GM08714 (cell line): Measurements from ENCODE around the gene SLC4A5.
"Not testable (repeated sequence)": the region's sequence is repeated elsewhere in the genome, so short reads cannot be mapped to it uniquely, and the experiment has no call there.

Source experiments
- H3K4me3 ChIP-seq: fragments of 200-500 bp; sonication (Bioruptor generic); 2 replicates; pipeline ENCODE4 v1.5.1; 2014; ENCODE audit warnings: mild to moderate bottlenecking, low read length, inconsistent platforms
- ZNF274 ChIP-seq: IDR thresholded peaks from 2 replicates; pipeline ENCODE4 v1.6.1; 2012; ENCODE audit warnings: mild to moderate bottlenecking, low read depth, low read length

The SLC4A5 gene

GRCh38 chr2:74253306-74253970, 89.8 kb downstream of the SLC4A5 start:
- H3K4me3 ChIP-seq, result no peak overlapping the region
- TF ChIP-seq ZNF274, result no peak

GRCh38 chr2:74252862-74253261, 90.4 kb downstream of the SLC4A5 start:
- no peak overlapping the region for H3K4me3 ChIP-seq
- TF ChIP-seq ZNF274, result no peak

GRCh38 chr2:74252036-74252435, 91.2 kb downstream of the SLC4A5 start:
- TF ChIP-seq ZNF274, result no peak
- no peak overlapping the region for H3K4me3 ChIP-seq

- no peak for TF ChIP-seq ZNF274
- no peak overlapping the region for H3K4me3 ChIP-seq
Observed at GRCh38 chr2:74250189-74250631, 93.0 kb downstream of the SLC4A5 start.

DNA sequence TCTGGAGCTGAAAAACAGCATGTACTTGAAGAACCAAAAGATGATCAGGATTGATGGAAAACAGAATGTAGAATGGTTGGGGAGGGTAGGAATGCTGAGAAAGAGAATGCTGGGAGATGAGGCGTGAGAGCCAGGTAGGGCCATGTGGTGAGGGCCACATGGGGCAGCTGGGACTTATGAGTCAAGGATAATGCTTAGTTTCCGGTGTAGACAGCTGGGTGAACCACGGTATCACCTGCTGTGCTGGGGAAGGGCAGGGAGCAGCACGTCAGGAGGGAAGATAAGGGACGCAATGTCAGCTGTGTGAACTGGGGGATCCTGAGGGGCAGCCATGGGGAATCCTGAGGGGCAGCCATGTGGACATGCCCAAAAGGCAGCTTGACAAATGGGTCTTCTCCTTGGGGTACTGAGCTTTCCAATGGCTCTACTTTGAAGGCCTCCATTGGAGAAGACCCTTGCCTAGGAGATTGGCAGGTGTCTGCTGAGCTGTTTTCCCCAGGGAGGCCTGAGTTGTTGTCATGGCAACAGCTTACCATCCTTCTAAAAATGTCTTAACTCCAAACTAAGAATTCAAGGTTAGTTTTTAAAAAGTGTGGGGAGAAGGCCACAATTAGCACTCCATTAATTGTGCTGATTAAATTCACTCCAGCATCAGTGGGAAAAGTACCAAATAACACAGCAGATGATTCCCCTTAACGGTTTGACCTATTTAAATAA, 93.7 kb downstream of the SLC4A5 start:
- no peak overlapping the region for H3K4me3 ChIP-seq
- no peak for TF ChIP-seq ZNF274

DNA sequence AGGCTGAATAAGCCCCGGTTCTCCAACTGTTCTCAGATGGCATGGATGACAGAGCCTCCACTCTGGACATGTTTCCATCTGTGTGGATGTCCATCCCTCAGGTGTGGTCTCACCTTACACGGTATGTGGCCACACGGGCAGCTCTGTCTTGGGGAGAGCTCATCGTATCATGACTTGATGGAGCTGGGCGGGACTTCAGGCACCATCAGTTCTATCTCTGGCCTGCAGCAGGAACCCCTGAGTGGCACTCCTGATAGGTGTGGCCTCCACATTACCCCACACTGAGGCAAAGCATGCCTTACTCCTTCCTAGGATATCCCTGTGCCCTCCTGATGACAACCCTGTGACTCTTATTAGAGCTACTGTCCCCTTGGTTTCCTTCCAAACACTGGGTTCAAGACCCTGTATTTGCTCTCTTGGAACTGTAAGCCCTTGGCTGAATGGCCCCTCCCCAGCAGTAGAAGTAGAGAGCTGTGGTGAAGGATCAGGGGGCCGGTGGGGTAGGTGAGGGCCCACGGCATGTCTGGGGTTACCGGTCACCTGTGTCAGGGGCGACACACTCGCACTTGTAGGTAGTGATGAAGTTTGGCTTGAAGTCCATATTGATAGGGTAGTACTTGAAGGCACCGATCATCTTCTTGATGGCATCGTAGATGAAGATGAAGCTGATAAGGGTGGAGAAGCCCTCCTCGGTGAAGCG, 96.6 kb downstream of the SLC4A5 start:
- no peak overlapping the region for H3K4me3 ChIP-seq
- TF ChIP-seq ZNF274, result no peak

- no peak overlapping the region for H3K4me3 ChIP-seq
- no peak for TF ChIP-seq ZNF274
Observed at GRCh38 chr2:74244286-74244685, 98.9 kb downstream of the SLC4A5 start.

DNA sequence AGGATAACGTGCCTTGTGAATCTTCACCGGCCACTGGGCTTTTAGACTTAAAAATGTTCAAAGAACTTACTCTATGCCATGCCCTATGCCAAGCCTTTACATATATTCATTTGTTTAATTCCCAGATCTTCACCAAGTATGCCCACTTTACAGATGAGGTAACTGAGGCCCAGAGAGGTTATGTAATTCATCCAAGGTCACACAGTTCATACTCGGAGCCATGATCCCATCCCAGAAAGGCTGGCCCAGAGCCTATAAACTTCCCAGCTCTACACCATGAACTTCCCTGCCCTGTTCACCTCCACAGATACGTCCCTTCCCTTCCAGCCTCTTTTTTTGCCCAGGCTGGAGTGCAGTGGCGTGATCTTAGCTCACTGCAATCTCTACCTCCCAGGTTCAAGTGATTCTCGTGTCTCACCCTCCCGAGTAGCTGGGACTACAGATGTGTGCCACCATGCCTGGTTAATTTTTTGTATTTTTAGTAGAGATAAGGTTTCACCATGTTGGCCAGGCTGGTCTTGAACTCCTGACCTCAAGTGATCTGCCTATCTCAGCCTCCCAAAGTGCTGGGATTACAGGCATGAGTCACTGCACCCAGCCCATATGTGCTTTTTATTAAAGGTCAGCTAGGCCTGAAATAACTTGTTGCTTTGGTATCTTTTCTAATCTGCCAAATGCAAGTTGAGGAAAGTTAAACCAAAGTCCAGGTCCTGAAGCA, 100.7 kb downstream of the SLC4A5 start:
- TF ChIP-seq ZNF274, result no peak
- H3K4me3 ChIP-seq, result no peak overlapping the region

- no peak overlapping the region for H3K4me3 ChIP-seq
- TF ChIP-seq ZNF274, result no peak
Observed at GRCh38 chr2:74239346-74239745, 103.9 kb downstream of the SLC4A5 start.

DNA sequence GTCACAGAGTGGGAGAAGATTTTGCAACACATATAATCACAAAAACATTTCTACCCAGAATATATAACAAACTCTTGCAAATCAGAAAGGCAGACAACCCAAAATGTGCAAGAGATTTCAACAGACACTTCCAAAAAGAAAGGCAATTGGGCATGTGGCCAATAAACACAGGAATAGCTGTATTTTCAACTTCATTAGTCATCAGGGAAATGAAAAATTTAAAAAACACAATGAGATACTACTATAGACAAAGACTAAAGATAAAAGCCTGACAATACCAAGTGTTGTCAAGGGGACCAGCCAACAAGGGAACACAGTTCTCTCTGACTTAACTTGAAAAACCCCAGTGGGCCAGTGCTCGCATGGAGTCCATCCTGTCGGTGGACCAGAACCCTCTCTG, 104.3 kb downstream of the SLC4A5 start:
- no peak for TF ChIP-seq ZNF274
- H3K4me3 ChIP-seq, result no peak overlapping the region

GRCh38 chr2:74235041-74235440, 108.2 kb downstream of the SLC4A5 start:
- no peak for TF ChIP-seq ZNF274

GRCh38 chr2:74233648-74234047, 109.6 kb downstream of the SLC4A5 start:
- no peak overlapping the region for H3K4me3 ChIP-seq
- TF ChIP-seq ZNF274, result no peak

More at GRCh38 chr2:74235041-74235440, 108.2 kb downstream of the SLC4A5 start:
- no peak overlapping the region for H3K4me3 ChIP-seq

- no peak overlapping the region for H3K4me3 ChIP-seq
- no peak for TF ChIP-seq ZNF274
Observed at GRCh38 chr2:74232426-74232825, 110.8 kb downstream of the SLC4A5 start.

DNA sequence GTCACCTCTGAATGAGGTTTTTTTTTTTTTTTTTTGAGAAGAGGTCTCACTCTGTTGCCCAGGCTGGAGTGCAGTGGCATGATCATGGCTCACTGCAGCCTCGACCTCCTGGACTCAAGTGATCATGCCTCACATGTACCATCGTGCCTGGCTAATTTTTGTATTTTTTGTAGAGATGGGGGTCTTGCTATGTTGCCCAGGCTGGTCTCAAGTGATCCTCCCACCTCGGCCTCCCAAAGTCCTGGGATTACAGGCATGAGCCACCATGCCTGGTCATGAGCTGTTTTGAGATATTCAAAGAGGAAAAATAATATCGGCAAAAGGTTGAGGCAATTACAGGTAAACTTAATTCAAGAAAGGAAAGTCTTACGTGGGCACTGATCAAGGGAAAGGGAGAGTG, 113.4 kb downstream of the SLC4A5 start:
- not testable (repeated sequence) for H3K4me3 ChIP-seq
